HCT116 (cell line): ENCODE data around the gene RNASEH2B.

Experiments
- POLR2A ChIP-seq: IDR thresholded peaks from 2 replicates; pipeline ENCODE4 v1.7.0; 2011; ENCODE audit warnings: borderline replicate concordance; ENCODE audit not compliant: insufficient read depth, insufficient read length; ENCODE audit errors: extremely low read depth
- YY1 ChIP-seq: IDR thresholded peaks from 2 replicates; pipeline ENCODE4 v1.6.1; 2011; ENCODE audit warnings: low read length, low read depth, moderate library complexity, mild to moderate bottlenecking; ENCODE audit not compliant: insufficient replicate concordance; ENCODE audit errors: extremely low read depth

DNA sequence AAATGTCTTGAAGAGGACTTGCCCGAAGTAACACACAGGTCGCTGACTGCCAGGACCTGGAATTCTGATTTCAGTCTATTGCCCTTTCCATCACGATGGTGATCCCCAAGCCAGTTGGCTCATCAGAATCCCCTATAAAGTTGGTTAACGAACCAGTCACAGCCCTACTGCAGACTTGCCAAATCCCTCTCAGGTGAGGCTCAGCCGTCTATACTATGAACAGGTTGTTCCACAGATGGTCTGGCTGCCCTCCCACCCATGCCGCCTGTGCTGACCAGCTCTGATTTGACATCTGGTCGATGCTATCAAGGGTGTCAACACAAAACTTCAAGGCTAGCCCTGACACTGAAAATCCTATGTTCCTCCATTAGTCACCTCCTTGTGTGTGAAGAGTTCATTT lies 90.0 kb downstream of the RNASEH2B start:
- TF ChIP-seq YY1: no peak
- TF ChIP-seq POLR2A: no peak
